ENCODE measurements around the gene ZBTB17.
A peak's percentile ranks its signal among the peaks of the same experiment; 100 is the strongest.
"Not testable (repeated sequence)": the region's sequence is repeated elsewhere in the genome, so short reads cannot be mapped to it uniquely, and the experiment has no call there.

The ZBTB17 gene

DNA sequence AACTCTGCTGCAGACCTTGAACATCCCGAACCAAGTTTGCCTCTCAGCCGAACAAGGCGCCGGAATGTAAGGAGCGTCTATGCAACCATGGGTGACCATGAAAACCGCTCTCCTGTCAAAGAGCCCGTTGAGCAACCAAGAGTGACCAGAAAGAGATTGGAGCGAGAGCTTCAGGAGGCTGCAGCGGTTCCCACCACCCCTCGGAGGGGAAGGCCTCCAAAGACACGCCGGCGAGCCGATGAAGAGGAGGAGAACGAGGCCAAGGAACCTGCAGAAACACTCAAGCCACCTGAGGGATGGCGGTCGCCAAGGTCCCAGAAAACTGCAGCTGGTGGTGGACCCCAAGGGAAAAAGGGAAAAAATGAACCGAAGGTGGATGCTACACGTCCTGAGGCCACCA, 44.0 kb downstream of the ZBTB17 start:
- DNase-seq (ENCODE audit: low read depth, low spot score) = no peak
- TF ChIP-seq, protein P1, sequence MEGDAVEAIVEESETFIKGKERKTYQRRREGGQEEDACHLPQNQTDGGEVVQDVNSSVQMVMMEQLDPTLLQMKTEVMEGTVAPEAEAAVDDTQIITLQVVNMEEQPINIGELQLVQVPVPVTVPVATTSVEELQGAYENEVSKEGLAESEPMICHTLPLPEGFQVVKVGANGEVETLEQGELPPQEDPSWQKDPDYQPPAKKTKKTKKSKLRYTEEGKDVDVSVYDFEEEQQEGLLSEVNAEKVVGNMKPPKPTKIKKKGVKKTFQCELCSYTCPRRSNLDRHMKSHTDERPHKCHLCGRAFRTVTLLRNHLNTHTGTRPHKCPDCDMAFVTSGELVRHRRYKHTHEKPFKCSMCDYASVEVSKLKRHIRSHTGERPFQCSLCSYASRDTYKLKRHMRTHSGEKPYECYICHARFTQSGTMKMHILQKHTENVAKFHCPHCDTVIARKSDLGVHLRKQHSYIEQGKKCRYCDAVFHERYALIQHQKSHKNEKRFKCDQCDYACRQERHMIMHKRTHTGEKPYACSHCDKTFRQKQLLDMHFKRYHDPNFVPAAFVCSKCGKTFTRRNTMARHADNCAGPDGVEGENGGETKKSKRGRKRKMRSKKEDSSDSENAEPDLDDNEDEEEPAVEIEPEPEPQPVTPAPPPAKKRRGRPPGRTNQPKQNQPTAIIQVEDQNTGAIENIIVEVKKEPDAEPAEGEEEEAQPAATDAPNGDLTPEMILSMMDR (IDR thresholded peaks at IDR 0.05; ENCODE audit: low read depth, low read length) = no peak
- no peak overlapping the region for H3K4me3 ChIP-seq (ENCODE audit: low read depth, low read length)
- in situ Hi-C loops (cut with HindIII; ENCODE audit: low sequenced_read_pairs) = no loop called here

DNA sequence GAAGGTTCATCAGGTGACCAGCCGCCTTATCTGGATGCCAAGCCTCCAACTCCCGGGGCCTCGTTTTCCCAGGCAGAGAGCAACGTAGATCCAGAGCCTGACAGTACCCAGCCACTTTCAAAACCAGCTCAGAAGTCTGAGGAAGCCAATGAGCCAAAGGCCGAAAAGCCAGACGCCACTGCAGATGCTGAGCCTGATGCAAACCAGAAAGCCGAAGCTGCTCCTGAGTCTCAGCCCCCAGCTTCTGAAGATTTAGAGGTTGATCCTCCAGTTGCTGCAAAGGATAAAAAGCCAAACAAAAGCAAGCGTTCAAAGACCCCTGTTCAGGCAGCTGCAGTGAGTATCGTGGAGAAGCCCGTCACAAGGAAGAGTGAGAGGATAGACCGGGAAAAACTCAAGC, 44.5 kb downstream of the ZBTB17 start:
- H3K4me3 ChIP-seq (ENCODE audit: low read depth, low read length) = no peak overlapping the region
- TF ChIP-seq, protein P1 (IDR thresholded peaks at IDR 0.05; ENCODE audit: low read depth, low read length) = no peak
- in situ Hi-C loops (cut with HindIII; ENCODE audit: low sequenced_read_pairs) = no loop called here
- no peak for DNase-seq (ENCODE audit: low read depth, low spot score)

DNA sequence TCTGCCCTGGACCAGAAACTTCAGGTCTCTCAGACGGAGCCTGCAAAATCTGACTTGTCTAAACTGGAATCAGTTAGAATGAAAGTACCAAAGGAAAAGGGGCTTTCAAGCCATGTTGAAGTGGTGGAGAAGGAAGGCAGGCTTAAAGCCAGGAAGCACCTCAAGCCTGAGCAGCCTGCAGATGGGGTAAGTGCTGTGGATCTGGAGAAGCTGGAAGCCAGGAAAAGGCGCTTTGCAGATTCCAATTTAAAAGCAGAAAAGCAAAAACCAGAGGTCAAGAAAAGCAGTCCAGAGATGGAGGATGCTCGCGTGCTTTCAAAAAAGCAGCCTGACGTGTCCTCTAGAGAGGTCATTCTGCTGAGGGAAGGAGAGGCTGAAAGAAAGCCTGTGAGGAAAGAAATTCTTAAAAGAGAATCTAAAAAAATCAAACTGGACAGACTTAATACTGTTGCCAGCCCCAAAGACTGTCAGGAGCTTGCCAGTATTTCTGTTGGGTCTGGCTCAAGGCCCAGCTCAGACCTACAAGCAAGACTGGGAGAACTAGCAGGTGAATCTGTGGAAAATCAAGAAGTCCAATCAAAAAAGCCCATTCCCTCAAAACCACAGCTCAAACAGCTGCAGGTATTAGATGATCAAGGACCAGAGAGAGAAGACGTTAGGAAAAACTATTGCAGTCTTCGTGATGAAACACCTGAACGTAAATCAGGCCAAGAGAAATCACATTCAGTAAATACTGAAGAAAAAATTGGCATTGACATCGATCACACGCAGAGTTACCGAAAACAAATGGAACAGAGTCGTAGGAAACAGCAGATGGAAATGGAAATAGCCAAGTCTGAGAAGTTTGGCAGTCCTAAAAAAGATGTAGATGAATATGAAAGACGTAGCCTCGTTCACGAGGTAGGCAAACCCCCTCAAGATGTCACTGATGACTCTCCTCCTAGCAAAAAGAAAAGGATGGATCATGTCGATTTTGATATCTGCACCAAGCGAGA, 46.6 kb downstream of the ZBTB17 start:
- TF ChIP-seq, protein P1 (IDR thresholded peaks at IDR 0.05; ENCODE audit: low read depth, low read length) = no peak
- in situ Hi-C loops (cut with HindIII; ENCODE audit: low sequenced_read_pairs) = no loop called here
- no peak overlapping the region for H3K4me3 ChIP-seq (ENCODE audit: low read depth, low read length)
- DNase-seq (ENCODE audit: low read depth, low spot score) = no peak

DNA sequence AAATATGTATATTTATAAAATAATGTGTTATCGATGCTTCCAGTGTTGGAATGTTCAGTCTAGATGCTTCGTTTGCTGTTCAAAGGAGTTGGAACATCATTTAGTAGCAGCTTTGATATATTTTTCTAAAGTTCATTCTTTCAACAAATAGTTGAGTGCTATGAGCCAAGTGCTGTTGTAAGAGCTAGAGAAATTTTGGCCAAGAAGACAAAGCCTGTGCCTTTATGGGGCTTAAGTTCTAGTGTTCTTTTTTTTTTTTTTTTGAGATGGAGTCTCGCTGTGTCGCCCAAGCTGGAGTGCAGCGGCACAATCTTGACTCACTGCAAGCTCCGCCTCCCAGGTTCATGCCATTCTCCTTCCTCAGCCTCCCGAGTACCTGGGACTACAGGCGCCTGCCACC, 49.5 kb downstream of the ZBTB17 start:
- in situ Hi-C loops (cut with HindIII; ENCODE audit: low sequenced_read_pairs); DNase-seq (ENCODE audit: low read depth, low spot score); H3K4me3 ChIP-seq (ENCODE audit: low read depth, low read length): not testable (repeated sequence)

DNA sequence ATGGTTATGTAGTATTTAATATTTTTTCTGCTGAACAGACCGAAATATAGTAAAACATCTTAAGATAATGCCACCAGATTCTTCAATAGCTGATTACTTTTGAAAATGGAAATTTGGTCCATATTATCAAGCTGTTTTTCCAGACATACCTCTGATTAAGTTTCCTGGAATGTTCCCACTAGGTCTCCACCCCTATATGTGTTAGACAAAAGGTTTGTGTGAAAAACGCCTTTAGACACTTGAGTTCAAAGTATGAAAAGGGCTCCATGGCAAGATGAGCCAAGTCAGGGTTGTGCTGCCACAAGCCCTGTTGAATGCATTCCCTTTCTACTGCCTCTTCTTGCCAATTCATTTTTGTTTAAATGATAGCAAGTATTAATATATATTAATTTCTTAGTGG, 52.7 kb downstream of the ZBTB17 start:
- no peak overlapping the region for H3K4me3 ChIP-seq (ENCODE audit: low read depth, low read length)
- in situ Hi-C loops (cut with HindIII; ENCODE audit: low sequenced_read_pairs) = no loop called here
- peak; percentile 71 for DNase-seq (ENCODE audit: low read depth, low spot score)
- TF ChIP-seq, protein P1 (IDR thresholded peaks at IDR 0.05; ENCODE audit: low read depth, low read length) = no peak

DNA sequence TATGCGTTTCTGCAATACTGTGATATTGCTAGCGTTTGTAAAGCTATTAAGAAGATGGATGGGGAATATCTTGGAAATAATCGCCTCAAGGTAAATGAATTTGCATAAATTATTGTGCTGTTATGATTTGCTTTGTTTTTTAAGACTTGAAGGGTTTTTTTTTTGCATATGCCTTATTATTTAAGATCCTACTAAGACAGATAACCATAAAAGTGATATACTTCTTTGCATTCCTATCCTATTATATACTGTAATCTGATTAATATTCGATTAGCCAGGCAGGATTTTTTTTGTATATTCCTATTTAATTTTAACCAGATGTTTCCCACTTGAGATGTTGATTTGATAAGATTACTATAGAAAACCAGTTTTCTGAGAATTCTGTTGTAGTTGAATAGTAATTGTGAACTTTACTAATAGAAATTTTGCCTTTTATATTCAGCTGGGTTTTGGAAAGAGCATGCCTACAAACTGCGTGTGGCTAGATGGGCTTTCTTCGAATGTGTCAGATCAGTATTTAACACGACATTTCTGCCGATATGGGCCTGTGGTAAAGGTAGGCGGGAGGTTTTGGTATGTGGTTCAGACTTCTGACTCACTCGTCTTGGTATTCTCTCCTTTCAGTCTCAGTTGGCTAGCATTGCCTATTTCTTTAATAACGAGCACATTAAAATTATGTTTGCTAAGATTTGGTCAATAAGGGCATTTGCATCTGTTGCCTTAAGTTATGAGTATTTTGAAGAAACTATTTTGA, 56.8 kb downstream of the ZBTB17 start:
- TF ChIP-seq, protein P1 (IDR thresholded peaks at IDR 0.05; ENCODE audit: low read depth, low read length) = no peak
- in situ Hi-C loops (cut with HindIII; ENCODE audit: low sequenced_read_pairs) = no loop called here
- no peak overlapping the region for H3K4me3 ChIP-seq (ENCODE audit: low read depth, low read length)
- peak; percentile 82 for DNase-seq (ENCODE audit: low read depth, low spot score)

DNA sequence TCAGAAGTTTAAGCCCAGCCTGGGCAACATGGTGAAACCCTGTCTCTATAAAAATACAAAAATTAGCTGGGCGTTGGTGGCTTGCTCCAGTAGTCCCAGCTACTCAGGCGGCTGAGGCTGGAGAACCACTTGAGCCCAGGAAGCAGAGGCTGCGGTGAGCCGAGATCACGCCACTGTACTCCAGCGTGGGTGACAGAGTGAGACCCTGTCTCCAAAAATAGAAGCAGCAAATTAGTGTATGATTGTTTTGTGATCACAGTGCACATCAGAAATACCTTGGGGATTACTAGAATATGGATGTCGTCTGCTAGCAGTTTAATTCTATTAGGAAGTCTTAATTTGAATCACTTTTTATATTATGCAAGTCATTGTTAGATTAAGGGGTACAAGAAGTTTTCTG, 59.0 kb downstream of the ZBTB17 start:
- H3K4me3 ChIP-seq (ENCODE audit: low read depth, low read length) = no peak overlapping the region
- TF ChIP-seq, protein P1 (IDR thresholded peaks at IDR 0.05; ENCODE audit: low read depth, low read length) = no peak
- no peak for DNase-seq (ENCODE audit: low read depth, low spot score)
- in situ Hi-C loops (cut with HindIII; ENCODE audit: low sequenced_read_pairs) = no loop called here
